ENCODE data around the gene DOK7.

Gene DOK7

DNA sequence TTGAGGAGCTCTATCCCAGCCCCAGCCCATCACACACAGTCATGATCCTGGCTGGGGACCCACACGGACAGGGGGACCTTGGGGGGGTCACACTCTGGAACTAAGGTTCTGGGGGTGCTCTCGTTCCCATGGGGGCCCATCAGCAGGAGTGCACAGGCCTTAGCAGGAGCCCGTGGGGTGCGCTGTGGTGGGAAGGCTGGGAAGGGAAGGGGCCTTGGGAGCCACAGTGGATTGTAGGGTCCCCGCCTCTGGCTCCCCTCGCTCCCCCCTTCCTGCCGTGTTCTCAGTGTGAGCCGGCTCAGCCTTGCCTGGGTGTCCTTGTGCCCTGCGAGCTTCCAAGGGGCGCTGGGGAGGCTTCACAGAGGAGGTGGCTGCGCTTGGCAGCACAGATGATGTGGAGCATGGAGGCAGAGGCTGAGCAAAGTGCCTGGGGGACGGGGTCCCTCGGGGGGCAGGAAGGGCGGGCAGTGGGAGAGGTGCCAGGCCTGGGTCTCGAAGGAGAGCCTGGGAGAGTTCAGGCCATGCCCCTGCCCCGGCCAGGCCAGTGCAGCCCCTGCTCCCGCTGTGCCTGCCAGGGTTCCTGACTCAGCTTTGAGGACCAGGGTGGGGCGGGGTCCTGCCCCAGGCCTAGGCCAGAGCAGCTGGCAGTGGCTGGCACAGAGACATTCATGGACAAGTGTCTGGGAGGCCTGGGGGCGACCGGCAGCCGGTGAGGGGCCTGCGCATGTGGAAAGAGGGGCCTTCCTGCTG lies 26.9 kb upstream of the DOK7 start:
- H3K9me3 ChIP-seq (ENCODE audit: control insufficient read depth, insufficient read depth, low read length), result no peaks in the 10 kb centered on the region
- H3K27ac ChIP-seq (ENCODE audit: low read length), result no peak overlapping the region
- WGBS (ENCODE audit: insufficient coverage, insufficient read length), result no CpG with 5 or more reads among the region's 22 CpGs
- no peaks in the 10 kb centered on the region for H3K27me3 ChIP-seq (ENCODE audit: control insufficient read depth, insufficient read depth, low read length)
- no peaks in the 10 kb centered on the region for H3K36me3 ChIP-seq (ENCODE audit: control insufficient read depth, insufficient read depth, low read length)
- H3K4me3 ChIP-seq (ENCODE audit: low read length), result no peak overlapping the region
- DNase-seq (ENCODE audit: low read depth, low spot score), result no peak
- peaks cover 2% of the 10 kb centered on the region; the same call in 1 of the 2 replicates for H3K4me1 ChIP-seq (ENCODE audit: control insufficient read depth, insufficient read depth, low read length)

DNA sequence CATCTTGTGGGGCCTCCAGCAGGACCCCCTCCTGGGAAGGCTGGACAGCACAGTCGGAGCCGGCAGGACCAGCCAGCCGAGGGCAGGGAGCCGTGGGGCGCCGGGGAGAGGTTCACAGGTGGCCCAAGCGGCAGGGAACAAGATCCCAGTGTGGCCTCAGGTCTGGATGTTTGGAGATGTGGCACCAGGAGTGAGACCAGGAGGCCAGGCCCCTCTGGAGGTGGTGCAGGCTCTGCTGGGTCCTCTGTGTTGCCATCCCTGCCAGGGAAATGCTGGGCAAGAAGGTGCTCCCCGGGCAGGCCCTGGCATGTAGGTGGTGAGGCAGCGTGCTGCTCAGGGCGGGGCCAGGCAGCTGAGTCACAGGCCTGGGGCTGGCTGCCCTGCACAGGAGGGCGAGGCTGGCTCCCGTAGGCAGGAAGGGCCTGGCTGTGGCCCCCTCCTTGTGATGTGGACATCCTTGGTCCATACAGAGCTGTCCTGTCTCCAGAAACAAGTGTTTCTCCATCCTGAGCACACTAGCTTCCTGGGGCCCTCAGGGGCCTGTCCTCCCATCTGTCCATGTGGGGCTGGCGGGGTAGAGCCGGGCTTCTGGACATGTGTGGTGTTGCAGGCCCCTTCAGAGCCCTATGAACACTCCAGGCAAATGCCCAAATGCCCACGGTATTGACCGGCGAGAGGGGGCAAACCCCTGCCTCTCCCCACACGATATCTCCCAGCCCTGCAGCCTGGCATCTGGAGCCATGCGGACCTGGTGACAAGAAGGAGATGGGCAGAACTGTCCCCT lies 26.1 kb upstream of the DOK7 start:
- no peak for DNase-seq (ENCODE audit: low read depth, low spot score)
- H3K4me1 ChIP-seq (ENCODE audit: control insufficient read depth, insufficient read depth, low read length), result peaks cover 2% of the 10 kb centered on the region; the same call in 1 of the 2 replicates
- H3K36me3 ChIP-seq (ENCODE audit: control insufficient read depth, insufficient read depth, low read length), result no peaks in the 10 kb centered on the region
- no peak overlapping the region for H3K4me3 ChIP-seq (ENCODE audit: low read length)
- no CpG with 5 or more reads among the region's 19 CpGs for WGBS (ENCODE audit: insufficient coverage, insufficient read length)
- no peak overlapping the region for H3K27ac ChIP-seq (ENCODE audit: low read length)
- H3K9me3 ChIP-seq (ENCODE audit: control insufficient read depth, insufficient read depth, low read length), result no peaks in the 10 kb centered on the region
- H3K27me3 ChIP-seq (ENCODE audit: control insufficient read depth, insufficient read depth, low read length), result no peaks in the 10 kb centered on the region

DNA sequence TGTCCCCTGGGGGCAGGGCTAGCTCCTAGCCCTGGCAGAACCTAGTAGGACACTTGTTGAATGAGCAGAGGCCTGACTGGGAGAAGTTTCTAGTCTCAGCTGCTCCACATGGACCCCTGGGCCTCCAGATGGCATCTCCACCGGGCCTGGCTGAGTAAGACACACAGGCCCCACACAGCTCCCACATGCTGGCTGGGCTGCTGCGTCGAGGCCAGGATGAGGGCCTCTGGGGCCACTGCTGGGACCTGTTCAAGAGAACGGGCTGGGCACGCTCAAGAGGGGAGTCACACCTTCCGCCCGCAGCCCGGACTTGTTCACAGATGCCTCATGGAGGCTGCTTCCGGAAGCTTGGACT lies 25.5 kb upstream of the DOK7 start:
- H3K36me3 ChIP-seq (ENCODE audit: control insufficient read depth, insufficient read depth, low read length), result no peaks in the 10 kb centered on the region
- no peak for DNase-seq (ENCODE audit: low read depth, low spot score)
- no peak overlapping the region for H3K27ac ChIP-seq (ENCODE audit: low read length)
- H3K4me3 ChIP-seq (ENCODE audit: low read length), result no peak overlapping the region
- H3K4me1 ChIP-seq (ENCODE audit: control insufficient read depth, insufficient read depth, low read length), result peaks cover 2% of the 10 kb centered on the region; the same call in 1 of the 2 replicates
- no CpG with 5 or more reads among the region's 9 CpGs for WGBS (ENCODE audit: insufficient coverage, insufficient read length)
- no peaks in the 10 kb centered on the region for H3K9me3 ChIP-seq (ENCODE audit: control insufficient read depth, insufficient read depth, low read length)
- H3K27me3 ChIP-seq (ENCODE audit: control insufficient read depth, insufficient read depth, low read length), result no peaks in the 10 kb centered on the region

DNA sequence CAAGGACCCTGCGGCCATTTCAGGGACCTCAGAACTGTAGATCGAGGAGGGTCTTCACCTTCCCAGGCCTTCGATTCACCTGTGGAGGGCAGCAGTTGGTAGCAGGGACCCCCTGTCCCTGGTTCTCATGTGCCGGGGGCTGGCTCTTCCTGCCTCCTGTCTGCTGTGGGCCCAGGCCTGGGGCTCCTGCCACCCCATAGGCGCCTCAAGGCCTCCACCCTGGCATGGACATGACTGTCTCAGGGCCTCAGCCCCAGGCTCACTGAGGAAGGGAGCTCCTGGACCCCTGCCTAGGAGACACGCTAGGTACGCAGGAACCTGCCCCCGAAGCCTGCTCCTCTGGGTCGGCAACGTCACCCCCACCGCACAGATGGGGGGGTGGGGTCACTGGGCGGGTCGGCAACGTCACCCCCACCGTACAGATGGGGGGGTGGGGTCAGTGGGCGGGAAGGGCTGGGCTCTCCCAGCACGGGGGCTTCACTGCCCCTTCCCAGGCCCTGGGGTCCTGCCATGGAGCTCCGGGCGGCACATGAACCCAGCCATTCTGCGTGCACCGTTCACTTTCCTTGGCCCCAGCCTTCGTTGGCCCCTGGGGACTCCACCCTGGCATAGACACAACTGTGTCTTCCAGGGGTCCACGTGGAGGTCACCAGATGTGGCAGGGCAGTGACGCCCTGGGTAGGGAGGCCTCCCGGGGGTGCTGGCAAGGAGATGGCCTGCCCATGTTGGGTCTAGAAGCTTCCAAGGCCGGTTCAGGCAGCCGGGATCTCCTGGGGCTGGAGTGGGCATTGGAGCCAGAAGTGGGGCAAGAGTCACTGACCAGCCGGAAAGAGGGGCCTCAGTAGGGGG lies 24.9 kb upstream of the DOK7 start:
- Histone ChIP-seq H3K4me3 (ENCODE audit: low read length) (no peak overlapping the region), H3K27me3 (ENCODE audit: control insufficient read depth, insufficient read depth, low read length) (no peaks in the 10 kb centered on the region), H3K36me3 (ENCODE audit: control insufficient read depth, insufficient read depth, low read length) (no peaks in the 10 kb centered on the region), H3K27ac (ENCODE audit: low read length) (no peak overlapping the region), H3K9me3 (ENCODE audit: control insufficient read depth, insufficient read depth, low read length) (no peaks in the 10 kb centered on the region), H3K4me1 (ENCODE audit: control insufficient read depth, insufficient read depth, low read length) (peaks cover 2% of the 10 kb centered on the region; the same call in 1 of the 2 replicates)
- no CpG with 5 or more reads among the region's 28 CpGs for WGBS (ENCODE audit: insufficient coverage, insufficient read length)
- DNase-seq (ENCODE audit: low read depth, low spot score), result no peak

DNA sequence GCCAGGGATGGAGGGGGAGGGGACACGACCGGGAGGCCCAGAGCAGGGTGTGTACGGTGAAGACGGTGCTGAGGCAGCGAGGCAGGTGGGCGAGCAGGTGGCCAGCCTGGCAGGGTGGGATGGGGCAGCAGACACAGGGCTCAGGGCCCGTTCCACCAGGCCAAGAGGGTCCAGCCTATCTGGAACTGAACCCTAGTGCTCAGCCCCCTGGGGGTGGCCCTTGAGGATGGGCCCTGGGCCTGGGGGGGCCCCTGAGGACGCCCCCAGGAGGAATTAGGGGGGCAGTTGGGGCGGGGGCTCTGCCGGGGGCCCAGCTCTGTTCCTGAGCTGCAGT lies 24.3 kb upstream of the DOK7 start:
- Histone ChIP-seq H3K36me3 (ENCODE audit: control insufficient read depth, insufficient read depth, low read length) (no peaks in the 10 kb centered on the region), H3K4me1 (ENCODE audit: control insufficient read depth, insufficient read depth, low read length) (peaks cover 2% of the 10 kb centered on the region; the same call in 1 of the 2 replicates), H3K27me3 (ENCODE audit: control insufficient read depth, insufficient read depth, low read length) (no peaks in the 10 kb centered on the region), H3K27ac (ENCODE audit: low read length) (no peak overlapping the region), H3K4me3 (ENCODE audit: low read length) (no peak overlapping the region), H3K9me3 (ENCODE audit: control insufficient read depth, insufficient read depth, low read length) (no peaks in the 10 kb centered on the region)
- no peak for DNase-seq (ENCODE audit: low read depth, low spot score)
- no CpG with 5 or more reads among the region's 10 CpGs for WGBS (ENCODE audit: insufficient coverage, insufficient read length)

DNA sequence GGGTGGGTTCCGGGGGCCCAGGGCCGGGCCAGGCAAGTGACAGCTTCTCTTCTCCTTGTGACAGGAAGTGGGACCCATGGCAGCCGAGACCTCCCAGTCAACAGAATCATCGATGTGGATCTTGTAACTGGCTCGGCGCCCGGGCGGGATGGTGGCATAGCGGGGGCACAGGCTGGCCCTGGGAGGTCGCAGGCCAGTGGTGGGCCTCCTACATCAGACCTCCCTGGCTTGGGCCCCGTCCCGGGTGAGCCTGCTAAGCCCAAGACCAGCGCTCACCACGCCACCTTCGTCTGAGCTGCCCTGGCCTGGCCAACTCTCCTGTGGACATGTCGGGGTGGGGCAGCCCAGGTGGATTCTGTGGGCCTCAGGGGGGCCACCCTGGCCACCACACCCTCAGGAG lies 23.7 kb upstream of the DOK7 start:
- no CpG with 5 or more reads among the region's 16 CpGs for WGBS (ENCODE audit: insufficient coverage, insufficient read length)
- no peak overlapping the region for H3K27ac ChIP-seq (ENCODE audit: low read length)
- no peaks in the 10 kb centered on the region for H3K36me3 ChIP-seq (ENCODE audit: control insufficient read depth, insufficient read depth, low read length)
- H3K4me3 ChIP-seq (ENCODE audit: low read length), result no peak overlapping the region
- peaks cover 2% of the 10 kb centered on the region; the same call in 1 of the 2 replicates for H3K4me1 ChIP-seq (ENCODE audit: control insufficient read depth, insufficient read depth, low read length)
- no peaks in the 10 kb centered on the region for H3K9me3 ChIP-seq (ENCODE audit: control insufficient read depth, insufficient read depth, low read length)
- no peaks in the 10 kb centered on the region for H3K27me3 ChIP-seq (ENCODE audit: control insufficient read depth, insufficient read depth, low read length)
- DNase-seq (ENCODE audit: low read depth, low spot score), result no peak

DNA sequence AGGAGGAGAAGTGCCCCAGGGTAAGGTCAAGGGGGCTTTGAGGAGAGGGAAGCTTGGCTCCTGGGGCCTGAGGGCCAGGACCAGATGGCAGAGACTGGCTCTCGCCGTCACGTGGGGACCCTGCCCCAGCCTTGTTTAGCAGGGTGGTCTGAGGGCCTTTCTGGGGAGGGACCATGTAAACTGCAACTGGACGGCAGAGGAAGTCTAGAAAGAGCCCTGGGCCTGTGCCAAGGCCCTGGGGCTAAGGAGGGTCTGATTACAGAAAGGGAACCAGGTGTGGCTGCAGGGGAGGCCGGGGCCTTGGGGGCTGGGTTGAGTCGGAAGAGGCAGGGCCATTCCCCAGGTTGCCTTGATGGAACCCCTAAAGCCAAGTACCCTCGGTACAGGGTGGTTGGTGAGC lies 23.1 kb upstream of the DOK7 start:
- Histone ChIP-seq H3K36me3 (ENCODE audit: control insufficient read depth, insufficient read depth, low read length) (no peaks in the 10 kb centered on the region), H3K27ac (ENCODE audit: low read length) (no peak overlapping the region), H3K4me1 (ENCODE audit: control insufficient read depth, insufficient read depth, low read length) (peaks cover 2% of the 10 kb centered on the region; the same call in 1 of the 2 replicates), H3K27me3 (ENCODE audit: control insufficient read depth, insufficient read depth, low read length) (no peaks in the 10 kb centered on the region), H3K9me3 (ENCODE audit: control insufficient read depth, insufficient read depth, low read length) (no peaks in the 10 kb centered on the region), H3K4me3 (ENCODE audit: low read length) (no peak overlapping the region)
- no CpG with 5 or more reads among the region's 7 CpGs for WGBS (ENCODE audit: insufficient coverage, insufficient read length)
- DNase-seq (ENCODE audit: low read depth, low spot score), result no peak

DNA sequence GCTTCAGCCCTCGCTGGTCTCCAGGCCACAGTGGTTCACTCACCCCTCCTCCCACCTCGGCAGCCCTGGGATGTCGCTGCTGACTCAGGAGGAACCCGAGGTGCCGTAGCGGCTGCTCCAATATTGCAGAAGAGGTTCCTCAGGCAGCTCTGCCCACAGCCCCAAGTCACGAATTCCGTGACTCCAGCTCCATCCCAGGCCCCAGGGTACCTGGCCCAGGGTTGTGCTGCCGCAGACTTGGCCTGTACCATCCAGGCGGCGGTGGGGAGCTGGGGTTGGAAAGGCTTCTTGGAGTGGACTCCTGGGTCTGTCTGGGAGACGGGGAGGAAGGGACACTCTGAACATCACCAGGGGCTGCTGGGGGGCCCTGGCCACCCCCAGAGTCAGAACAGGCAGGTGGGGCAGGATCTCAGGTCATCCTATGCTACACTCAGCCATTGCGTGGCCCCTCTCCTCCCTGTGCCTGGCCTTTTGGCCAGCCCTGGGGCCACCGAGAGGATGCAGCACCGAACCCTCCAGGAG lies 22.1 kb upstream of the DOK7 start:
- no peak overlapping the region for H3K27ac ChIP-seq (ENCODE audit: low read length)
- H3K4me3 ChIP-seq (ENCODE audit: low read length), result no peak overlapping the region
- no peaks in the 10 kb centered on the region for H3K27me3 ChIP-seq (ENCODE audit: control insufficient read depth, insufficient read depth, low read length)
- H3K9me3 ChIP-seq (ENCODE audit: control insufficient read depth, insufficient read depth, low read length), result no peaks in the 10 kb centered on the region
- H3K36me3 ChIP-seq (ENCODE audit: control insufficient read depth, insufficient read depth, low read length), result no peaks in the 10 kb centered on the region
- no CpG with 5 or more reads among the region's 15 CpGs for WGBS (ENCODE audit: insufficient coverage, insufficient read length)
- H3K4me1 ChIP-seq (ENCODE audit: control insufficient read depth, insufficient read depth, low read length), result no peaks in the 10 kb centered on the region; the same call in 1 of the 2 replicates
- DNase-seq (ENCODE audit: low read depth, low spot score), result no peak

DNA sequence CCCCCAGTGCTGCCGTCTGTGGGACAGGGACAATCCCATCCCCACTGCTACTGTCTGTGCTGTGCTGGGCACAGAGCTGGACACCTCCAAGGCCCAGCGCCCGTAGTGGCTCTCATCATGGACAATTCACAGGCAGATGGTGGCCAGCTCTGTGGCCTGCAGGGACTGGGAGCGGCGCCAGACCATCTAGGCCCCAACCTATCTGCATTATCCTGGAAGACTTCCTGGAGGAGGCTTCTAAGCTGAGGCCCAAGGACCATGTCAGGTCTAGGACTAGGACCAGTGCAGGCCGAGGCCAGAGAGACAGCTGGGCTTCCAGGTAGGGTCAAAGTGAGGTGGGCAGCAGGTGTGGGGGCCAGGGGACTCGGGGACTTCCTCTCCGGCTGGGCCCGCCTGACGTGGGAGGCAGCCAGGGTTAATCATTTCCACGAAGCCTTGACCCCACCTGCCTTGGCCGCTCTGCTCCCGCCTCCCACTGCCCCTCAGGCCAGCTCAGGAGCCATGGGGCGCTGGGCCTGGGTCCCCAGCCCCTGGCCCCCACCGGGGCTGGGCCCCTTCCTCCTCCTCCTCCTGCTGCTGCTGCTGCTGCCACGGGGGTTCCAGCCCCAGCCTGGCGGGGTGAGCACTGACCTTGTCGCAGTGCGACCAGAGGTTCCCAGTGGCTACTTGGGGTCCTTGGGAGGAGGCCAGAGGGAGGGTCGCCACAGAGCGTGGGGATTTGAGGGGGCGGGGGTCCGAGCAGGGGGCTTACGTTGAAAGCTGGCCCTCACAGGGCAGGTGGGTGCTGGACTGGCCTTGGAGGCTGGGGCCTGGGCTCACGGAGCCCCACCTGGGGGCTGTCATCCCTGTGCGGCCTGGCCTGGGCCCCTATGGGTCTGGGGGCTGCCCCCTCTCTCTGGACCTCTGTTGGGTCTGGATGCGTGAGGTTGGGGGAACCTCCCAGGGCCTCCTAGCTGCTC lies 21.3 kb upstream of the DOK7 start, which contains the start of gene HGFAC:
HGFAC (plus strand) TSS at position 468 of the 959 bp plus-strand sequence; CDS start at position 502, 34 bp downstream.
- no peak for DNase-seq (ENCODE audit: low read depth, low spot score)
- Histone ChIP-seq H3K36me3 (ENCODE audit: control insufficient read depth, insufficient read depth, low read length) (no peaks in the 10 kb centered on the region), H3K4me1 (ENCODE audit: control insufficient read depth, insufficient read depth, low read length) (no peaks in the 10 kb centered on the region), H3K9me3 (ENCODE audit: control insufficient read depth, insufficient read depth, low read length) (no peaks in the 10 kb centered on the region), H3K4me3 (ENCODE audit: low read length) (no peak within 1 kb of the TSS), H3K27me3 (ENCODE audit: control insufficient read depth, insufficient read depth, low read length) (no peaks in the 10 kb centered on the region), H3K27ac (ENCODE audit: low read length) (no peak within 1 kb of the TSS)
- WGBS (ENCODE audit: insufficient coverage, insufficient read length), result no CpG with 5 or more reads among the region's 27 CpGs
